ENCODE measurements around the gene TNP1.

DNA sequence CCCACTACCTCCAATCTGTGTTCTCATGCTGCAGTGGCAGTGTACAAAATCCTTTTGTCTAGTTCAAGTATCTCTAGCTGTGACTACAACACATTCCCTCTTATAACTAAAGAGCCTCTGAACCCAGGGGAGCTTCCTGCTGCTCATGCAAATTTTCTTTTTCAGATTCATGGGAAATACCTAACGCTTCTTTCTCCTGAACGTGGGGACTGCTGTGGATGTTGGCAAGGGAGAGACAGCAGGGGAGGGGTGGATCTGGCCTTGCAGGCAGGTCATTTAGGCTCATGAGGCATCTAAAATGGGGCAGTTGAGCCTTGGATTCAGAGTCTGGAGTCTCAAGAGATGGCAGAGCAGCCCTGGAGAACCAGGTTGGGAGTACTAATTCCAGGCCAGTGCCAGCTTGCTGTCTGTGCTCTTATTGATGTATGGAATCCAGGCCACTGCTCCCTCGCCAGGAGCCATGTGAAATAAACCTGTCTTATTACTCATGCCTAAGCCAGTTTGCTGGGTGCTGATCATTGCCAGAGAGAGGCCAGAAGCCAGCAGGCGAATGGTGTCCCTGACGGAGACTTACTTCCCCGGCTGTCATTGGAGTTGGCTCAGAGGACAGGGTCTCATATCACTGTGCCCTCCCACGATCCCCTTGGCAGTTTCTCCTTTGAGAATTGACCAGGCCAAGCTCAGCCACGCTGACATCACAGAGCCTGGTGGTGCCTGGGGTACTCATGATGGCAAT is 29.2 kb upstream of the TNP1 start:
- TF ChIP-seq, protein P1, sequence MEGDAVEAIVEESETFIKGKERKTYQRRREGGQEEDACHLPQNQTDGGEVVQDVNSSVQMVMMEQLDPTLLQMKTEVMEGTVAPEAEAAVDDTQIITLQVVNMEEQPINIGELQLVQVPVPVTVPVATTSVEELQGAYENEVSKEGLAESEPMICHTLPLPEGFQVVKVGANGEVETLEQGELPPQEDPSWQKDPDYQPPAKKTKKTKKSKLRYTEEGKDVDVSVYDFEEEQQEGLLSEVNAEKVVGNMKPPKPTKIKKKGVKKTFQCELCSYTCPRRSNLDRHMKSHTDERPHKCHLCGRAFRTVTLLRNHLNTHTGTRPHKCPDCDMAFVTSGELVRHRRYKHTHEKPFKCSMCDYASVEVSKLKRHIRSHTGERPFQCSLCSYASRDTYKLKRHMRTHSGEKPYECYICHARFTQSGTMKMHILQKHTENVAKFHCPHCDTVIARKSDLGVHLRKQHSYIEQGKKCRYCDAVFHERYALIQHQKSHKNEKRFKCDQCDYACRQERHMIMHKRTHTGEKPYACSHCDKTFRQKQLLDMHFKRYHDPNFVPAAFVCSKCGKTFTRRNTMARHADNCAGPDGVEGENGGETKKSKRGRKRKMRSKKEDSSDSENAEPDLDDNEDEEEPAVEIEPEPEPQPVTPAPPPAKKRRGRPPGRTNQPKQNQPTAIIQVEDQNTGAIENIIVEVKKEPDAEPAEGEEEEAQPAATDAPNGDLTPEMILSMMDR (conservative IDR thresholded peaks at IDR 0.05) = no peak
- TF ChIP-seq ZFX (IDR thresholded peaks at IDR 0.05) = no peak
